K562 (cell line): ENCODE data around the gene KNDC1. TPM values are rescaled to one million over a fixed set of nuclear protein-coding genes. Genes with fewer than 3 reads are reported as not detected.

Experiments
- ATAC-seq: fragments of 200-7000 bp; cut with Tn5 transposase; 3 replicates; pipeline ENCODE4 v1.9.1; 2020; ENCODE audit warnings: moderate library complexity
- BruUV-seq: library from RNA; stranded (reverse); fragments of 400-500 nt; replicated peaks from 2 replicates; lab custom pipeline; 2021; lab: Mats Ljungman, UMichigan
- CTCF ChIA-PET: fragments of 300-600 bp; formaldehyde crosslinking; extraction: SDS; loops from one replicate; lab custom pipeline; 2021; ENCODE audit warnings: low intra/inter-chr PET ratio; lab: Yijun Ruan, JAX
- POLR2A ChIA-PET: fragments of 300-600, 350-650 bp; sonication (Branson Sonifier 250); formaldehyde crosslinking; extraction: SDS; loops from one replicate; lab custom pipeline; 2021; ENCODE audit warnings: antibody characterized with exemption, inconsistent platforms; lab: Yijun Ruan, JAX
- DNase-seq, 4 experiments: peaks; one replicate each; pipeline versions ENCODE4 v3.0.0 to v3.0.0-alpha.2; 2011 to 2018; ENCODE audit warnings: low spot score in 3 of 4, mixed read lengths in 3 of 4; ENCODE audit errors: extremely low read depth in 1 of 4
- FAIRE-seq: peaks from 2 replicates; lab custom pipeline; 2011; peaks lifted over from hg19 to GRCh38; lab: Jason Lieb, UNC
- H2AFZ ChIP-seq: 2 replicates; pipeline ENCODE4 v1.6.0; 2011; ENCODE audit warnings: low read depth, low read length, control low read depth, inconsistent platforms
- H3K27ac ChIP-seq: fragments of 200-600 bp; 3 replicates; pipeline ENCODE4 v1.8.0; 2011; ENCODE audit warnings: low read depth, mild to moderate bottlenecking, control low read depth, inconsistent platforms, low read length, moderate library complexity, mixed read lengths; ENCODE audit errors: extremely low read depth
- H3K27me3 ChIP-seq, 2 experiments: fragments of 300-600 bp in 1 of 2; 2 replicates in 1 of 2; 3 replicates in 1 of 2; pipeline versions ENCODE4 v1.6.0 to v1.8.0; 2011; ENCODE audit warnings: inconsistent platforms in 2 of 2, low read length in 2 of 2, mild to moderate bottlenecking in 1 of 2, mixed read lengths in 1 of 2, moderate library complexity in 1 of 2; ENCODE audit not compliant: control insufficient read depth in 2 of 2, insufficient read depth in 2 of 2
- H3K36me3 ChIP-seq: fragments of 300-600 bp; 3 replicates; pipeline ENCODE4 v1.8.0; 2011; ENCODE audit warnings: mild to moderate bottlenecking, low read length, inconsistent platforms; ENCODE audit not compliant: control insufficient read depth, insufficient read depth
- H3K4me1 ChIP-seq, 2 experiments: fragments of 200-600 bp in 1 of 2; replicated peaks in 1 of 2; 2 replicates in 1 of 2; 3 replicates in 1 of 2; pipeline versions ENCODE4 v1.5.1 to v1.8.0; 2011; ENCODE audit warnings: inconsistent platforms in 2 of 2, low read length in 2 of 2, mild to moderate bottlenecking in 1 of 2, mixed read lengths in 1 of 2, moderate library complexity in 1 of 2; ENCODE audit not compliant: control insufficient read depth in 2 of 2, insufficient read depth in 2 of 2
- H3K4me2 ChIP-seq: 2 replicates; pipeline ENCODE4 v1.6.1; 2011; ENCODE audit warnings: low read length, control low read depth, inconsistent platforms, mixed read lengths; ENCODE audit not compliant: insufficient read depth
- H3K4me3 ChIP-seq: fragments of 200-600 bp; sonication (generic), shearing (Covaris generic); 2 replicates; pipeline ENCODE4 v1.5.1; 2016; ENCODE audit warnings: control low read depth, inconsistent platforms
- H3K79me2 ChIP-seq: fragments of 200-600 bp; 3 replicates; pipeline ENCODE4 v1.8.0; 2011; ENCODE audit warnings: low read length, inconsistent platforms; ENCODE audit not compliant: control insufficient read depth, insufficient read depth
- H3K9ac ChIP-seq, 2 experiments: 2 replicates each; pipeline versions ENCODE4 v1.6.0 to v1.6.1; 2011; ENCODE audit warnings: low read depth in 2 of 2, low read length in 2 of 2, control low read depth in 1 of 2, inconsistent platforms in 1 of 2, mild to moderate bottlenecking in 1 of 2, mixed read lengths in 1 of 2; ENCODE audit not compliant: insufficient read depth in 1 of 2
- H3K9me1 ChIP-seq: one replicate; pipeline ENCODE4 v1.6.0; 2011; ENCODE audit warnings: inconsistent platforms, mild to moderate bottlenecking, low read length, moderate library complexity; ENCODE audit not compliant: control insufficient read depth, insufficient read depth
- H3K9me3 ChIP-seq: replicated peaks from 2 replicates; pipeline ENCODE4 v1.5.1; 2011; ENCODE audit warnings: low read depth, low read length, inconsistent platforms; ENCODE audit not compliant: control insufficient read depth, insufficient read depth
- H4K20me1 ChIP-seq: replicated peaks from 2 replicates; pipeline ENCODE4 v1.6.1; 2011; ENCODE audit warnings: low read length, inconsistent platforms, mixed read lengths; ENCODE audit not compliant: control insufficient read depth, insufficient read depth
- ARID3B ChIP-seq: fragments of 250-450 bp; sonication (Bioruptor Pico); IDR thresholded peaks from 2 replicates; pipeline ENCODE4 v1.4.0; 2020; ENCODE audit warnings: borderline replicate concordance
- BRCA1 ChIP-seq, 2 experiments: fragments of 450-650 bp in 1 of 2; sonication (generic) in 1 of 2; formaldehyde crosslinking in 1 of 2; IDR thresholded peaks; 2 replicates each; pipeline versions ENCODE4 v1.5.0 to v1.6.1; 2017 to 2020; ENCODE audit warnings: mild to moderate bottlenecking in 1 of 2, missing genetic modification reagents in 1 of 2
- CHD4 ChIP-seq: fragments of 200-600 bp; sonication (generic); IDR thresholded peaks from 3 replicates; pipeline ENCODE4 v1.6.1; 2012; ENCODE audit warnings: low read depth, mild to moderate bottlenecking, mixed read lengths, low read length, inconsistent platforms; ENCODE audit not compliant: insufficient read depth, insufficient replicate concordance, poor library complexity, severe bottlenecking
- MECOM ChIP-seq: fragments of 250-450 bp; sonication (Bioruptor Pico); IDR thresholded peaks from 2 replicates; pipeline ENCODE4 v1.8.0; 2022; ENCODE audit warnings: inconsistent platforms
- MLLT1 ChIP-seq, 2 experiments: fragments of 450-650 bp; IDR thresholded peaks; 2 replicates each; pipeline ENCODE4 v1.6.1; 2016
- PML ChIP-seq: IDR thresholded peaks from 2 replicates; pipeline ENCODE4 v1.6.1; 2012; ENCODE audit warnings: low read length, inconsistent platforms
- SFPQ ChIP-seq: fragments of 200-400 bp; formaldehyde crosslinking; IDR thresholded peaks from 2 replicates; pipeline ENCODE4 v1.6.1; 2017; ENCODE audit warnings: mild to moderate bottlenecking, low read depth, low read length, moderate library complexity
- WGBS: fragments of 100-300 bp; shearing (Covaris generic); methylation state at CpG from one replicate; pipeline ENCODE4 v1.1.6; 2016; ENCODE audit warnings: low coverage, mixed read lengths; ENCODE audit not compliant: insufficient coverage; ENCODE audit errors: missing lambda C conversion rate; 5-methylcytosine and 5-hydroxymethylcytosine counted together
- in situ Hi-C: fragments of 300-500 bp; cut with MboI; formaldehyde crosslinking; loops from 4 replicates; pipeline ENCODE4 v1.15.0; 2018; ENCODE audit warnings: inconsistent platforms, mixed read lengths
- intact Hi-C: fragments of 100-400 bp; cut with micrococcal nuclease; formaldehyde crosslinking; loops from 2 replicates; pipeline ENCODE4 v1.14.2; 2022
- polyA plus RNA-seq, 8 experiments: library from polyadenylated mRNA; depleted of rRNA in 4 of 8; stranded (reverse) in 5 of 8; unstranded in 3 of 8; fragments of >200 nt; fragmentation: Nextera tagmentation in 2 of 8; fragmentation: Illumina TruSeq in 1 of 8; extraction: Ambion mirVana in 2 of 8; extraction: Trizol in 1 of 8; gene quantifications; 2 replicates each; pipeline versions ENCODE4 v1.2.1 to v1.2.3, GENCODE V29; 2011 to 2014; ENCODE audit warnings: inconsistent platforms in 1 of 8, missing spikeins in 1 of 8
- total RNA-seq, 7 experiments: library from RNA; depleted of rRNA in 6 of 7; stranded (reverse); fragments of >200 nt in 6 of 7; fragmentation: Illumina TruSeq in 2 of 7; extraction: Trizol in 2 of 7; gene quantifications; 2 replicates each; pipeline versions ENCODE4 v1.2.1 to v1.2.3, GENCODE V29; 2011 to 2021; ENCODE audit warnings: low replicate concordance in 1 of 7

The KNDC1 gene
- total and polyA plus RNA-seq, 9 of the 15 experiments (the other 6 are each of a cell fraction or from before 2014, with no cell fraction given), result 0.07 to 0.26 (median 0.11) TPM; not detected in 6

GRCh38 chr10:133162910-133163856, 3.2 kb downstream of the KNDC1 start (continued):
- TF ChIP-seq ARID3B, result no peak

- Histone ChIP-seq H3K36me3 (no peaks in the 10 kb centered on the region), H3K4me2 (no peak overlapping the region), H3K27ac (no peak overlapping the region), H2AFZ (no peak overlapping the region), H3K9ac (no peak overlapping the region), H3K4me1 (peaks cover 0 to 48% of the 10 kb centered on the region in 2 experiments; a peak in 3 of 5 replicates), H3K4me3 (no peak overlapping the region), H3K79me2 (no peaks in the 10 kb centered on the region), H3K27me3 (peaks cover 3 to 65% of the 10 kb centered on the region in 2 experiments; a peak in 2 of 5 replicates), H4K20me1 (no peaks in the 10 kb centered on the region), H3K9me3 (no peaks in the 10 kb centered on the region), H3K9me1 (no peaks in the 10 kb centered on the region)
- FAIRE-seq (no peak), ATAC-seq (no peak), DNase-seq (no peak)
- in situ Hi-C loops, result no loop called here
- ChIA-PET CTCF (no interaction called here), POLR2A (interaction anchor here (0.6 kb wide), 1 partner anchor 18 kb away, joined by 3 read pairs; no protein-coding TSS in a partner anchor)
- intact Hi-C loops, result no loop called here
- 1% methylated on average over 12 of the region's 31 CpGs for WGBS
- BruUV-seq, result no TSS peak
- TF ChIP-seq BRCA1 (IDR thresholded peaks at IDR 0.05) (no peak), BRCA1 (CRISPR knock-in tag; IDR thresholded peaks at IDR 0.05) (no peak), SFPQ (no peak), PML (no peak), CHD4 (no peak), MECOM (no peak), MLLT1 (IDR thresholded peaks at IDR 0.05) (no peak)
Observed at GRCh38 chr10:133163889-133164815, 4.1 kb downstream of the KNDC1 start.
